HG03196 (cell line): ENCODE measurements around the gene DACH1.

Experiments
- ATAC-seq: cut with Tn5 transposase; IDR thresholded peaks from one replicate; pipeline ENCODE4 v1.9.1; 2021; ENCODE audit not compliant: unreplicated experiment

The DACH1 gene

DNA sequence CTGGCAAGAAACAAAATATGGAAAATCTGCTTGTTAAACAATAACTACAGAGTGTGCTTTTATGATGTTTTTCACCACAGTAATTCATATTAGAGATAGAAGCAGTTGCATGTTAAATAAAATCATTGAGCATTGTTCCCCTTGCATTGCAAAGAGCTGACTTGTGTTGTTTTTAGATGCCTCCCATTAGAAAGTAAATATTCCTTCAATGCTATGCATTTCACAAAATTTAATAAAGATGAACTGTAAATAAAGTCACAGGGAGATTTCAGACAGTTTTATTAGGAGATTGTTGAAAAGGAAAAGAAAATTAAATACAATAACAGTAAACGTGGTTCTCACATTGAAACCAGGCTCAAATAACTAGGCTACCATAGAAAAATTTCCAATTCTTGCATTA is 429.3 kb downstream of the DACH1 start:
- no peak for ATAC-seq

DNA sequence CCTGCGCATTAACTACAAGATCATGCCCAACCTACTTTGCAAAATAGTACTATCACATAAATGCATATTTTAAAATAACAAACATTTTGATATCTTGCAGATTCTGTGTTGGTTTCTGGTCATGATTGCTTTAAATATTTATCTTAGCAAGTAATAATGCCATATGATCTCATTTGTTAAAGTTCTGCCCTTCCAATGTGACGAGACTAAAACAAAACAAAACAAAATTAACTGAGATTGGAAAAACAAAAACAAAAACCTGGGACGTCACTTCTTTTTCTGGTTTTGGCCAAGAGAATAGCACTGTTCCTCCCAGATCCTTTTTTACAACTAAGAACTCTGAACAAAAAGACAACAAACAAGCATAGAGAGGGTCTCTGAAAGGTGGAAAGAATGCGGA is 436.3 kb downstream of the DACH1 start:
- ATAC-seq, result no peak

DNA sequence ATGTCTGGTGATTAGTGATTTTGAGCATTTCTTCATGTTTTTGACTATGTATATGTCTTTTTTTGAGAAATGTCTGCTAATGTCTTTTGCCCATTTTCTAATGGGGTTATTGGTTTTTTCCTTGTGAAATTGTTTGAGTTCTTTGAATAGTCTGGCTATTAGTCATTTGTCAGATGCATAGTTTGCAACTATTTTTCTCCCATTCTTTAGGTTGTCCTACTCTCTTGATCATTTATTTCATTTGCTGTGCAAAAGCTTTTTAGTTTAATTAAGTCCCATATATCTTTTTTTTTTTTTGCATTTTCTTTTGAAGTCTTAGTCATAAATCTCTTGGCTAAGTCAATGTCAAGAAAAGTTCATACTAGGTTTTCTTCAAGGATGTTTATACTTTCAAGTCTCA is 449.8 kb downstream of the DACH1 start:
- ATAC-seq, result no peak

DNA sequence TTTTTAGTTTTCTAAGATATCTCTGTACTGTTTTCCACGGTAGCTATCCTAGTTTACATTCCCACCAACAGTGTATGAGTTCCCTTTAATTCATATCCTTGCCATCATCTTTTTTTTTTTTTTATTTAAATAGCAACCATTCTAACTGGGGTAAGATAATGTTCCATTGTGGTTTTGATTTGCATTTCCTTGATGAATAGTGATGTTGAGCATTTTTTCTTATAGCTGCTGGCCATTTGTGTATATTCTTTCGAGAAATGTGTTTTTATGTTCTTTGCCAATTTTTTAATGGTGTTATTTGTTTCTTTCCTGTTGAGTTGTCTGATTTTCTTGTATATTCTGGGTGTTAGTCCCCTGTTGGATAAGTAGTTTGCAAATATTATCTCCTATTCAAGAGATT is 454.8 kb downstream of the DACH1 start:
- no peak for ATAC-seq

DNA sequence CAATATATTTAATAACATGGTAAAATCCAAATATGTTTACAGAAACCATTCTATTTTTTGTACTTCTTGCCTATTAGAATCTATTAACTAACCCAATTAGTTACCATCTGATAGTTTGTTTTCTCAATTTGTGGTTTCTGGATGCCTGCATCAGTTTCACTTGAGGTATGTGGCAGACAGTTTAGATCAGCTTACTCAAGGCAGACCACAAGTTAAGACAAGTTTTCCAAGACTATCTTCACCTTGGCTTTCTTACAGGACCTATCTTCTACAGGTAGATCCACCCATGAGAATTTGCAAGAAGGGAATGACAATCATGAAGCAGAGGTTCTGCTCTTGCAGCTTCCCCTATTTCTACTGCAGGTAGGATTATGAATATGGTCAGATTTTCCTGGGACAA is 458.6 kb downstream of the DACH1 start:
- no peak for ATAC-seq

DNA sequence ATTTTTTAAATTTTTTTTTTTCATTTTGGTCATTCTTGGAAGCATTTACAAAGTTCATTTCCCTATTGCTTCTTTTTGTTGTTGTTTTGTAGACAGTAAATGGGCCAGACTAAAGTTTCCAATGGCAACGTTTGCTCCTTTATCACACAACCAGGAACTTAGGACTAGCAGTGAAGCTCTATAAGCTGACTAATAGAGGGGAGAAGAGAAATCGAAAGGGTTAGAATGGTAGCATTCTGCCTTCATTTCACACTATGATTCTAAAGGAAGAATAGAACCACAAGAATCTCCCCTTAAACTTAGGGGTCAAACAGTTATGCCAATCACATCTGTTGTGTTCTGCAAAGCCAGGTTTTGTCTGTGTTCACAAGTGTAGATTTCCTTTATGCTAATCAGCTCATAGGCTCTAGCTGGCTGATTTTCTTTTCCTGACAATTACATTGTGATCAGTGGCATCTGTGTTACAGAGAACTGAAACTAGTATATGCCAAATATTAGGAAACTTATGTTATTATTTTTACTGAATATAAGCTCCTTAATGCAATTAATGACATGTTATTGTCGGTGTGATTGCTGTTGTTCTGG is 467.3 kb downstream of the DACH1 start:
- ATAC-seq, result no peak

DNA sequence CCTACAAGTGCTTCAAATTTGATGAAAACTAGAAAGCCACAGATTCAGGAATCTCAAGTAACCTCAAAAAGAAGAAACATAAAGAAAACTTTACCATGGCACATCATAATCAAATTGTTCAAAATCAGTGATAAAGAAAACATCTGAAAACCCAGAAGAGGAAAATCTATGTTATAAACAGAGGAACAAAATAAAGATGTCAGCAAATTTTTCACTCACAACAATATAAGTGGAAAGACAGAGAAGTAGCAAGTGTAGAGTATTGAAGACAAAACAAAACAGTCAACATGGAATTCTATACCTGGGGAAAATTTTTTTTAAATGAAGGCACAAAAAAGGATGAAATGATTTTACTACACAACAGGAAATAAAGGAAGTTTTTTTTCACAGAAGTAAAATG is 470.9 kb downstream of the DACH1 start:
- ATAC-seq, result no peak

DNA sequence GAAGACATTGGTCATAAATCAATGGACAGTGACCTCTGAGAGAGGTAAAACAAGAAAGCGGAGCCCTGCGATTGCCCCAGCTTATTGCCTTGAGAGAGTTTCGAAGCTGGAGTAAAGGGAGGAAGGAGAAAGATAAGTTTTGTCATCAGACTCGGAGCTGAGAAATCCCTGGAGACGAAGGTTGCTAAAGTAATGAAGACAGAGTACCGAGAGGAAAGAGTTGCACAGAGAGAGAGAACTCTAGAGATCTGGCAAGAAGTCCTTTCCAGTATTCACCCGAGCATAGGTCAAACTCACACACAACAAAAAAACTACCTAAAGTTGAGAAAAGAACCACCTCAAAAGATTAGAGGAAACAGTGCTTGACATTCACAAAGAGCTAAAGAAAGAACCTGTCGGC is 472.0 kb downstream of the DACH1 start:
- no peak for ATAC-seq

DNA sequence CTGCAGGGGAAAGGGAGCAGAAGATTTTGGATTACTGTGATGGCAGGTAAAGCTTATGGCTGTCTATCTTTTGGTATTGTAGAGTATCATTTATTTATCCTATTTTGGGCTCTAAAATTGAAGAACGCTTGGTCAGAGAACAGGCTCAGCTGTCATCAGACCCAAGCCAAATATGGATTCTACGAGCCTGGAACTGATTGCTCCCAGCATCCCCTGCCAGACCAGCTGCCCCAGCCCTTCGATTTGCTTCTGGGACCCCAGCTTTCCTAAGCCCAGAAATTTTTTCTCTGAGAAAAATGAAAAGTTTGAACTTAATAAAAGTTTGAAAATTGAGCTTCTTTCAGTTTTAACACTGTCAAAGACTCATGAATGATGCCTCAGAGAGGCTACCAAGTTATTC is 472.8 kb downstream of the DACH1 start:
- ATAC-seq, result no peak
